ENCODE results near the gene MAPK4. TPM values are rescaled to one million over a fixed set of nuclear protein-coding genes. Genes with fewer than 3 reads are reported as not detected.

The MAPK4 gene
- total and polyA plus RNA-seq, 2 of the 4 experiments (the other 2 are of a cell fraction), result not detected

DNA sequence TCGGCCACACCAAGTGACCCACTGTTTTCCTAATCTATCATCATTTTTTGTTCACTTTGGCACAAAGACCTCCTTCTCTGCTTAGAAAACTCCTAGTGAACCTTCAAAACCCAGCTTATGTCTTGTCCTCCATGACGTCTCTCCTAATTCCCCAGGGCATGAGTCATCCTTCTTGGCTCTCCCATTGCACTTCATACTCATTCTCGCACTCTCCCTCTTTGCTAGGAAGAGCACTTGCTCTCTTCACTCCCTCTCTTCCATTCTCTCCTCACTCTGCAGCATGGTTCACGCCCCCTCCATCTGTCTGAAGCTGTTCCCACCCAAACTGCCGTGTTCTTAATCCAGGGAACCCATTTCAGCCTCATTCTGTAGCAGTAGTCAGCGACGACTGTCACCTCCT, 156.0 kb downstream of the MAPK4 start:
- Histone ChIP-seq H2AK9ac (replicated peaks; ENCODE audit: low read depth, low read length, poor library complexity) (no peak overlapping the region), H2BK15ac (ENCODE audit: low read depth, low read length) (no peak overlapping the region), H2AK5ac (ENCODE audit: low read depth, low read length) (no peak overlapping the region), H3K9ac (ENCODE audit: low read depth, low read length) (no peak overlapping the region), H4K8ac (ENCODE audit: low read depth in 2 of 2, low read length in 2 of 2) (no peak overlapping the region), H2BK5ac (ENCODE audit: low read depth, low read length, poor library complexity, severe bottlenecking) (no peak overlapping the region), H2AFZ (replicated peaks; ENCODE audit: low read length, poor library complexity) (no peak overlapping the region), H3K4ac (ENCODE audit: low read depth, low read length) (no peak overlapping the region), H3K4me1 (ENCODE audit: control insufficient read depth, insufficient read depth, low read length) (no peaks in the 10 kb centered on the region), H3K27me3 (ENCODE audit: control insufficient read depth, insufficient read depth, low read length) (no peaks in the 10 kb centered on the region), H3K27ac (ENCODE audit: insufficient read depth, low read length) (no peak overlapping the region), H4K20me1 (ENCODE audit: insufficient read depth, low read length) (no peaks in the 10 kb centered on the region), H3K18ac (ENCODE audit: low read depth, low read length) (no peak overlapping the region), H3K9me3 (ENCODE audit: control insufficient read depth, insufficient read depth, low read length) (no peaks in the 10 kb centered on the region), H3K14ac (replicated peaks; ENCODE audit: low read depth, low read length) (no peak overlapping the region), H3K9me1 (ENCODE audit: insufficient read depth, low read length) (no peaks in the 10 kb centered on the region), H3K23ac (ENCODE audit: low read depth, low read length) (no peak overlapping the region), H4K5ac (ENCODE audit: low read depth, low read length) (no peak overlapping the region), H2BK20ac (ENCODE audit: low read depth, low read length) (no peak overlapping the region), H4K91ac (ENCODE audit: insufficient read depth, low read depth, low read length) (no peak overlapping the region), H3K56ac (ENCODE audit: extremely low read depth, insufficient read depth, low read length) (no peak overlapping the region), H3K4me3 (ENCODE audit: insufficient read depth, low read depth, low read length) (no peak overlapping the region), H2BK120ac (ENCODE audit: low read depth, low read length) (no peak overlapping the region), H3K36me3 (ENCODE audit: control insufficient read depth, insufficient read depth, low read length) (no peaks in the 10 kb centered on the region), H3K4me2 (ENCODE audit: low read depth, low read length) (no peak overlapping the region), H3K79me1 (ENCODE audit: low read depth in 1 of 2, low read length in 2 of 2) (no peaks in the 10 kb centered on the region)
- CTCF ChIA-PET, result no interaction called here
- no TSS peak for BruUV-seq (replicated peaks)
- in situ Hi-C loops (cut with MboI; ENCODE audit: low sequenced_read_pairs), result no loop called here
- POLR2A ChIA-PET (ENCODE audit: unreplicated experiment), result no interaction called here
- intact Hi-C loops (cut with micrococcal nuclease), result no loop called here
- WGBS, 2 experiments (ENCODE audit: extremely low coverage in 2 of 2, insufficient read length in 1 of 2), result 72% methylated on average over 5 of the region's 7 CpGs; no CpG with 5 or more reads in 1 of the 2 experiments
- ATAC-seq (ENCODE audit: low read depth), result no peak
- dilution Hi-C loops (cut with HindIII; ENCODE audit: low sequenced_read_pairs, unreplicated experiment), result no loop called here
- DNase-seq, result no peak
- TF ChIP-seq FOS (IDR thresholded peaks at IDR 0.05; ENCODE audit: low read depth, low read length) (no peak), RFX5 (IDR thresholded peaks at IDR 0.05; ENCODE audit: low read depth, low read length) (no peak), MXI1 (IDR thresholded peaks at IDR 0.05; ENCODE audit: borderline replicate concordance, low read depth, low read length) (no peak), MAFK (IDR thresholded peaks at IDR 0.05; ENCODE audit: low read depth, low read length) (no peak), SMC3 (IDR thresholded peaks at IDR 0.05; ENCODE audit: low read depth, low read length) (no peak), MAZ (IDR thresholded peaks at IDR 0.05; ENCODE audit: borderline replicate concordance, low read depth, low read length) (no peak), NFE2L2 (IDR thresholded peaks at IDR 0.05; ENCODE audit: low read depth, low read length) (no peak), RCOR1 (IDR thresholded peaks at IDR 0.05; ENCODE audit: insufficient replicate concordance, low read length) (no peak), CHD1 (IDR thresholded peaks at IDR 0.05; ENCODE audit: low read depth, low read length) (no peak), POLR2A (IDR thresholded peaks at IDR 0.05; ENCODE audit: low read depth, low read length) (no peak), RAD21 (IDR thresholded peaks at IDR 0.05; ENCODE audit: low read length) (no peak), BHLHE40 (IDR thresholded peaks at IDR 0.05; ENCODE audit: low read depth, low read length) (no peak)
- TF ChIP-seq, protein P1, sequence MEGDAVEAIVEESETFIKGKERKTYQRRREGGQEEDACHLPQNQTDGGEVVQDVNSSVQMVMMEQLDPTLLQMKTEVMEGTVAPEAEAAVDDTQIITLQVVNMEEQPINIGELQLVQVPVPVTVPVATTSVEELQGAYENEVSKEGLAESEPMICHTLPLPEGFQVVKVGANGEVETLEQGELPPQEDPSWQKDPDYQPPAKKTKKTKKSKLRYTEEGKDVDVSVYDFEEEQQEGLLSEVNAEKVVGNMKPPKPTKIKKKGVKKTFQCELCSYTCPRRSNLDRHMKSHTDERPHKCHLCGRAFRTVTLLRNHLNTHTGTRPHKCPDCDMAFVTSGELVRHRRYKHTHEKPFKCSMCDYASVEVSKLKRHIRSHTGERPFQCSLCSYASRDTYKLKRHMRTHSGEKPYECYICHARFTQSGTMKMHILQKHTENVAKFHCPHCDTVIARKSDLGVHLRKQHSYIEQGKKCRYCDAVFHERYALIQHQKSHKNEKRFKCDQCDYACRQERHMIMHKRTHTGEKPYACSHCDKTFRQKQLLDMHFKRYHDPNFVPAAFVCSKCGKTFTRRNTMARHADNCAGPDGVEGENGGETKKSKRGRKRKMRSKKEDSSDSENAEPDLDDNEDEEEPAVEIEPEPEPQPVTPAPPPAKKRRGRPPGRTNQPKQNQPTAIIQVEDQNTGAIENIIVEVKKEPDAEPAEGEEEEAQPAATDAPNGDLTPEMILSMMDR (conservative IDR thresholded peaks at IDR 0.05; ENCODE audit: low read depth, low read length), result no peak
- TF ChIP-seq, protein P2, sequence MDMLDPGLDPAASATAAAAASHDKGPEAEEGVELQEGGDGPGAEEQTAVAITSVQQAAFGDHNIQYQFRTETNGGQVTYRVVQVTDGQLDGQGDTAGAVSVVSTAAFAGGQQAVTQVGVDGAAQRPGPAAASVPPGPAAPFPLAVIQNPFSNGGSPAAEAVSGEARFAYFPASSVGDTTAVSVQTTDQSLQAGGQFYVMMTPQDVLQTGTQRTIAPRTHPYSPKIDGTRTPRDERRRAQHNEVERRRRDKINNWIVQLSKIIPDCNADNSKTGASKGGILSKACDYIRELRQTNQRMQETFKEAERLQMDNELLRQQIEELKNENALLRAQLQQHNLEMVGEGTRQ (IDR thresholded peaks at IDR 0.05; ENCODE audit: low read depth, low read length), result no peak
- TF ChIP-seq, protein P3, sequence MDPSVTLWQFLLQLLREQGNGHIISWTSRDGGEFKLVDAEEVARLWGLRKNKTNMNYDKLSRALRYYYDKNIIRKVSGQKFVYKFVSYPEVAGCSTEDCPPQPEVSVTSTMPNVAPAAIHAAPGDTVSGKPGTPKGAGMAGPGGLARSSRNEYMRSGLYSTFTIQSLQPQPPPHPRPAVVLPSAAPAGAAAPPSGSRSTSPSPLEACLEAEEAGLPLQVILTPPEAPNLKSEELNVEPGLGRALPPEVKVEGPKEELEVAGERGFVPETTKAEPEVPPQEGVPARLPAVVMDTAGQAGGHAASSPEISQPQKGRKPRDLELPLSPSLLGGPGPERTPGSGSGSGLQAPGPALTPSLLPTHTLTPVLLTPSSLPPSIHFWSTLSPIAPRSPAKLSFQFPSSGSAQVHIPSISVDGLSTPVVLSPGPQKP (IDR thresholded peaks at IDR 0.05; ENCODE audit: borderline replicate concordance, low read depth, low read length), result no peak
